ENCODE measurements around the gene AGXT. TPM values are rescaled to one million over a fixed set of nuclear protein-coding genes. Genes with fewer than 3 reads are reported as not detected.

AGXT gene
- total RNA-seq, 1 donor, result not detected

DNA sequence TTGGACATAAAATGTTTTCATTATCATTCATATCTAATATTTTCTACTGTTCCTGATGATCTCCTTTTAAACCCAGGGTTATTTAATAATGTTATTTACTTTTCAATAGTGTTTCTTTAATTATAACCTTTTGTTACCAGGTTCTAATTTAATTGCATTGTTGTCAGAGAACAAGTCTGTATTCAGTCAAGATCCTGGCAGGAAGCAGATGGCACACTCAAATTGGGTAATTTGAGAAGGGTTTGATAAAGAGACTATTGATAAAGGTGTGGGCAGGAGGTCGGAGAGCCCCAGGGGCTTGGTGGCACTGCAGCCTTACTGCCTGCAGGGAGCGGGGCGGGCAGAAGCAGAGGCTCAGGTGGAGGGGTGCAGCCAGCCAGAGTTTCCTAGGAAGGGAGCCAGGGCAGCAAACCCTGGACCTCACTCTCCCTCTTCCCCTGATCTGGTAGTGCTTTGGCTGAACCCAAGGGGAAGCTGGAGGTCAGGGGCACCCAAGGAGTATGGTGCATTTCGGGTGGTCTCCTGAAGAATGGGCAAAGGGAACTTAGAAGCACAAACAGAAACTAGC, 46.3 kb upstream of the AGXT start:
- H3K4me3 ChIP-seq (ENCODE audit: low read depth, low read length), result no peak overlapping the region
- DNase-seq (ENCODE audit: low read depth), result no peak
- TF ChIP-seq, protein P1, sequence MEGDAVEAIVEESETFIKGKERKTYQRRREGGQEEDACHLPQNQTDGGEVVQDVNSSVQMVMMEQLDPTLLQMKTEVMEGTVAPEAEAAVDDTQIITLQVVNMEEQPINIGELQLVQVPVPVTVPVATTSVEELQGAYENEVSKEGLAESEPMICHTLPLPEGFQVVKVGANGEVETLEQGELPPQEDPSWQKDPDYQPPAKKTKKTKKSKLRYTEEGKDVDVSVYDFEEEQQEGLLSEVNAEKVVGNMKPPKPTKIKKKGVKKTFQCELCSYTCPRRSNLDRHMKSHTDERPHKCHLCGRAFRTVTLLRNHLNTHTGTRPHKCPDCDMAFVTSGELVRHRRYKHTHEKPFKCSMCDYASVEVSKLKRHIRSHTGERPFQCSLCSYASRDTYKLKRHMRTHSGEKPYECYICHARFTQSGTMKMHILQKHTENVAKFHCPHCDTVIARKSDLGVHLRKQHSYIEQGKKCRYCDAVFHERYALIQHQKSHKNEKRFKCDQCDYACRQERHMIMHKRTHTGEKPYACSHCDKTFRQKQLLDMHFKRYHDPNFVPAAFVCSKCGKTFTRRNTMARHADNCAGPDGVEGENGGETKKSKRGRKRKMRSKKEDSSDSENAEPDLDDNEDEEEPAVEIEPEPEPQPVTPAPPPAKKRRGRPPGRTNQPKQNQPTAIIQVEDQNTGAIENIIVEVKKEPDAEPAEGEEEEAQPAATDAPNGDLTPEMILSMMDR (IDR thresholded peaks at IDR 0.05; ENCODE audit: insufficient read depth, low read length), result no peak

DNA sequence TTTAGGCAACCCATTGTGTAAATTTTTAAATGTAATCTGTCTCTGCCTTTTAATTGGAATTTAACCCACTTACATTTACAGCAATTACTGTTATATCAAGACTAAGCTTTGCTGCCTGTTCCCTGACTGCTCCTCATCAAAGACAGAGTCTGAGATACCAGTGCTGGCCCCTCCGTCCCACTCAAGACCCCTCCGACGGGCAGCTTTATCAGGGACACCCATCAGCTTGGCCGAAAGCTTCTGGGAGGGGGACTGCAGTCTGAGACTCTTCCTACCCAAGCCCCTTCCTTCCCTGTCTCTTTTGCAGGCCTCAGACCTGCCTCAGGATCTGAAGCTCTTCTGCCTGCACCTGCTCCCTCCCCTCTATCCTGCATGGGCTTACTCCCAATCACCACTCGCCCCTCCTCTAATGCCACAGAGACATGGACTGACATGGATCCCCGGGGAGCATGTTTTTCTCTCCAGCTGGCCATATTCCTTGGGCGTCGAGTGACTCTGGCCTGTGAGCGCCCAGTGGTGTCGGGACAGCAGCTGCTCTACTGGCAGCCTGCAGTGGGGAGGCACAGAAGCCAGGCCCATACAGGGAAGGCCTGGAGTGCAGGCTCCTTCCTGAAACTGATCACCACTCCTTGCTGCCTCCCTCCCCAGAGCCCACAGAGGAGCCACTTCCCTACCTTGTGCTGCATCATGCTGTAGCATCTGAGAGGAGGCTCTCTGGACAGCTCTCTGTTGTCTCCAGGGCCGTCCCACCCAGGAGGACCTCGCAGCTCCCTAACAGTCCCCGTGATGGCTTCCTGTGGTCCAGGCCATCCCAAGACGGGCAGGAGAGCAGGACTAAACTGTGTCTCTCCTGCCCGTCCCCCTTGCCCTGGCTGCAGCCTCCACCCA, 44.9 kb upstream of the AGXT start:
- DNase-seq (ENCODE audit: low read depth), result no peak
- no peak overlapping the region for H3K4me3 ChIP-seq (ENCODE audit: low read depth, low read length)
- TF ChIP-seq, protein P1 (IDR thresholded peaks at IDR 0.05; ENCODE audit: insufficient read depth, low read length), result no peak

DNA sequence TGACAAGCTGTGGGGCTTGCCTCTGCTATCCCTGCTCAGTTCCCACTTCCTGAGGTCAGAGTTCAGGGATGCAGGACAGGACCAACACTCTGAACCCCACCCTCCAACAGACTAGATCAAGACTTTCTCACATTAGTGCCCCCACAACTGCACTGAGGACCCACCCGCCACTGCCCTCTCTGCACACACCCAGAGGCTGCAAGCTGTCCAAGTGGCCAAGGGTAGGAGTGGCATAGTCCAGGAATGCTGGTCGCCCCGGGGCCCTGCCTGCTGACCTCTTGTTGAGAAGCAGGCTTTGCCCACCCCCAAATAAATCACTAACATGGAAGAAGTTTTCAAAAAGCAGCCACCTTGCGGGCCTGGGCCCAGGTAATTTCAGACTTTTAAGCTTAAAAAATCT, 43.1 kb upstream of the AGXT start:
- no peak overlapping the region for H3K4me3 ChIP-seq (ENCODE audit: low read depth, low read length)
- TF ChIP-seq, protein P1 (IDR thresholded peaks at IDR 0.05; ENCODE audit: insufficient read depth, low read length), result no peak
- DNase-seq (ENCODE audit: low read depth), result no peak

DNA sequence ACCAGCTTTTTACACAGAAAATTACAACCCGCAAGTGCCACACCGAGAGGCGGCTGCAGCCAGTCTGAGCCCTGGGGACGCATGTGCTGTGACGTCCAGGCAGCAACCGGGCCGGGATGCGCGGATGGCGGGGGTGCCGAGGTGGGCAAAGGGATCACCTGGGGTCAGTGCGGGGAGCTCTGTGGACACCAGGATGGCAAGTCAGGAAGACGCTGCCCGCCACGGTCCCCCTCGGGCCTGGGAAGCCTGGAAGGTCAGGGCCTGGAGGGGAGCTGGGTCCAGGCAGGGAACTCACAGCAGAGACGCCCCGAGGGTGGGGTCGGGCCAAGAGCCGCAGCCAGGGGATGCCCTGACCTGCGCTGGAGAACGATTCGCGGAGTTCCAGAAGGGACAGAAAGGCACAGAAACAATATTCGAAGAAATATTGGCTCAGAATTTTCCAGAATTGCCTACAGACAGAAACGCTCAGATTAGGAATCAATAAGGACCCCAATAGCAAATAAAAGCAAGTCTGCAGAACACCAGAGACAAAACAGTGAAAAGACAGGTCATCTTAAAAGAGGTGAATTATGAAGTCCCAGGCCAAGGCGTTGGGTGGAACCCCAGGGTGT, 36.9 kb upstream of the AGXT start:
- no peak for DNase-seq (ENCODE audit: low read depth)
- peak overlapping the region; percentile 44 for H3K4me3 ChIP-seq (ENCODE audit: low read depth, low read length)
- TF ChIP-seq, protein P1 (IDR thresholded peaks at IDR 0.05; ENCODE audit: insufficient read depth, low read length), result no peak

DNA sequence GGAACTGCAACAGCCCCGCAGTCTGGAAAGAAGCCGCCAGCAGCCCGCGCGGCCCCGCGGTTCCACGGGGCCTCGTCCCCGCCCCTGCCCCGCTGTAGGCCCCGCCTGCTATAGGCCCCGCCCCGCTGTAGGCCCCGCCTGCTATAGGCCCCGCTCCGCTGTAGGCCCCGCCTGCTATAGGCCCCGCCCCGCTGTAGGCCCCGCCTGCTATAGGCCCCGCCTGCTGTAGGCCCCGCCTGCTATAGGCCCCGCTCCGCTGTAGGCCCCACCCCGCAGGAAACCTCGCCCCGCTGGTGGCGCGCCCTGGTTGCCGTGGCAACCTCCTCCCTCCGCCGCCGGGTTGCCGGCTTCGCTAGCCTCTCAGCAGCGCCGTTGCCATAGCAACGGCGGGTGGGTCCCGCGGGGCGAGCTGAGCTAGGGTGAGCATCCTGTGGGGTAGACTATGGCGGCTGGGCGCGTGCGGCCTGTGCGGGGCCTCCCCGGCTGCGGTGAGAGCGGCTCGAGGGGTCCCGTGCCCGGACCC, 36.4 kb upstream of the AGXT start:
- peak overlapping the region; percentile 44 for H3K4me3 ChIP-seq (ENCODE audit: low read depth, low read length)
- TF ChIP-seq, protein P1 (IDR thresholded peaks at IDR 0.05; ENCODE audit: insufficient read depth, low read length), result no peak
- DNase-seq (ENCODE audit: low read depth), result peak; percentile 84

DNA sequence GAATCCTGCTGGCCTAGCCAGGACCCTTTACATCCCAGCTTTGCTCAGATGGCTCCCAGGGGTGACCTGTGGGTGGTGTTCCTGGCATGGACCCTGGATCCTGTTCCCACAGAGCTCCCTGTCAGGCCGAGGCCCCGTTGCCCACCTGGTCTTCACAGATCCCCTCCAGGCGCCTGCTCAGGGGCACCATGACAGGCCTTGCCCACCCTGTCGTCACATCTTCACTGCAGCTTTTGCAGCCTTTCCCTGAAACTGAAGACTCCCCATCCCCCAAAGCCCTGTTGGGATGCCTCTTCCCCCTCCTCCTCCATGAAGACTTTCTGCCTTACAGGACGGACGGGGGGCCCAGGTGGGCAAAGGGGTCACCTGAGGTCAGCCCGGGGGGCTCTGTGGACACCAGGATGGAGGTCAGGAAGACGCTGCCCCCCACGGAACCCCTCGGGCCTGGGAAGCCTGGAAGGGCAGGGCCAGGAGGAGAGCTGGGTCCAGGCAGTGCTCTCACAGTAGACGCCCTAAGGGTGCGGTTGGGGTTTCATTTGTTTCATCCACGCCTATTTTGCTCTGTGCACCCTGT, 35.6 kb upstream of the AGXT start:
- no peak overlapping the region for H3K4me3 ChIP-seq (ENCODE audit: low read depth, low read length)
- TF ChIP-seq, protein P1 (IDR thresholded peaks at IDR 0.05; ENCODE audit: insufficient read depth, low read length), result no peak
- DNase-seq (ENCODE audit: low read depth), result no peak

Measured in fibroblast of the aortic adventitia (primary cell).